H9 (cell line): ENCODE measurements around the gene TRAF3IP1. TPM values are rescaled to one million over a fixed set of nuclear protein-coding genes. Genes with fewer than 3 reads are reported as not detected.

Source experiments
- DNase-seq: peaks from one replicate; pipeline ENCODE4 v3.0.0-alpha.2; 2017
- H2AFZ ChIP-seq: one replicate; pipeline ENCODE4 v1.6.1; 2013; ENCODE audit warnings: mild to moderate bottlenecking, low read length, control low read depth, moderate library complexity
- H2AK5ac ChIP-seq: 2 replicates; pipeline ENCODE4 v1.6.1; 2013; ENCODE audit warnings: low read length, control low read depth, mixed read lengths; ENCODE audit not compliant: insufficient read length
- H2BK120ac ChIP-seq: one replicate; pipeline ENCODE4 v1.6.1; 2013; ENCODE audit warnings: low read depth, mild to moderate bottlenecking, low read length, control low read depth, inconsistent platforms; ENCODE audit not compliant: poor library complexity, severe bottlenecking
- H2BK12ac ChIP-seq: 2 replicates; pipeline ENCODE4 v1.6.1; 2013; ENCODE audit warnings: low read length, control low read depth, mixed read lengths, low read depth; ENCODE audit not compliant: insufficient read length
- H2BK15ac ChIP-seq: 2 replicates; pipeline ENCODE4 v1.6.1; 2013; ENCODE audit warnings: low read depth, low read length, control low read depth
- H2BK20ac ChIP-seq: one replicate; pipeline ENCODE4 v1.6.1; 2013; ENCODE audit warnings: low read depth, mild to moderate bottlenecking, low read length, control low read depth, inconsistent platforms; ENCODE audit not compliant: poor library complexity, severe bottlenecking
- H2BK5ac ChIP-seq: 2 replicates; pipeline ENCODE4 v1.6.1; 2013; ENCODE audit warnings: low read length, control low read depth, mixed read lengths; ENCODE audit not compliant: insufficient read length
- H3K14ac ChIP-seq: 2 replicates; pipeline ENCODE4 v1.6.1; 2013; ENCODE audit warnings: low read length, control low read depth; ENCODE audit not compliant: insufficient read depth
- H3K18ac ChIP-seq: 2 replicates; pipeline ENCODE4 v1.6.1; 2013; ENCODE audit warnings: low read depth, mild to moderate bottlenecking, mixed read lengths, low read length, control low read depth; ENCODE audit not compliant: insufficient read length
- H3K23ac ChIP-seq: 2 replicates; pipeline ENCODE4 v1.6.1; 2013; ENCODE audit warnings: low read length, control low read depth, mixed read lengths, low read depth; ENCODE audit not compliant: insufficient read length
- H3K23me2 ChIP-seq: 2 replicates; pipeline ENCODE4 v1.6.1; 2013; ENCODE audit warnings: low read depth, mild to moderate bottlenecking, mixed read lengths, low read length, control low read depth; ENCODE audit not compliant: insufficient read length, poor library complexity, severe bottlenecking
- H3K27ac ChIP-seq: 2 replicates; pipeline ENCODE4 v1.5.1; 2013; ENCODE audit warnings: low read length, control low read depth, mixed read lengths, low read depth; ENCODE audit not compliant: insufficient read length
- H3K27me3 ChIP-seq: 2 replicates; pipeline ENCODE4 v1.6.1; 2013; ENCODE audit warnings: low read length, control low read depth, inconsistent platforms; ENCODE audit not compliant: insufficient read depth
- H3K4ac ChIP-seq: 2 replicates; pipeline ENCODE4 v1.6.1; 2013; ENCODE audit warnings: low read depth, mild to moderate bottlenecking, control low read depth, inconsistent platforms, low read length, moderate library complexity
- H3K4me1 ChIP-seq: 2 replicates; pipeline ENCODE4 v1.6.1; 2013; ENCODE audit warnings: low read length, control low read depth, inconsistent platforms; ENCODE audit not compliant: insufficient read depth
- H3K4me2 ChIP-seq: 2 replicates; pipeline ENCODE4 v1.6.1; 2013; ENCODE audit warnings: low read length, control low read depth, mixed read lengths; ENCODE audit not compliant: insufficient read length, insufficient read depth
- H3K56ac ChIP-seq: 2 replicates; pipeline ENCODE4 v1.6.1; 2013; ENCODE audit warnings: low read depth, mild to moderate bottlenecking, mixed read lengths, low read length, control low read depth; ENCODE audit not compliant: insufficient read length
- H3K79me1 ChIP-seq: 2 replicates; pipeline ENCODE4 v1.6.1; 2013; ENCODE audit warnings: low read depth, mild to moderate bottlenecking, moderate library complexity, low read length, control low read depth, inconsistent platforms; ENCODE audit not compliant: insufficient read depth, poor library complexity, severe bottlenecking
- H3K79me2 ChIP-seq: 2 replicates; pipeline ENCODE4 v1.6.1; 2013; ENCODE audit warnings: low read length, control low read depth, inconsistent platforms; ENCODE audit not compliant: insufficient read depth
- H3K9ac ChIP-seq: 2 replicates; pipeline ENCODE4 v1.6.1; 2013; ENCODE audit warnings: low read length, control low read depth, mixed read lengths; ENCODE audit not compliant: insufficient read length; ENCODE audit errors: extremely low read depth
- H3K9me3 ChIP-seq: one replicate; pipeline ENCODE4 v1.6.1; 2013; ENCODE audit warnings: low read depth, low read length, inconsistent platforms; ENCODE audit not compliant: control insufficient read depth
- H3T11ph ChIP-seq: one replicate; pipeline ENCODE4 v1.6.1; 2013; ENCODE audit warnings: mild to moderate bottlenecking, low read length, control low read depth, inconsistent platforms
- H4K20me1 ChIP-seq: one replicate; pipeline ENCODE4 v1.6.1; 2013; ENCODE audit not compliant: control insufficient read depth, insufficient read length, insufficient read depth
- H4K5ac ChIP-seq: 2 replicates; pipeline ENCODE4 v1.6.1; 2013; ENCODE audit warnings: low read depth, mild to moderate bottlenecking, mixed read lengths, low read length, control low read depth; ENCODE audit not compliant: insufficient read length
- H4K8ac ChIP-seq: replicated peaks from 2 replicates; pipeline ENCODE4 v1.6.1; 2013; ENCODE audit warnings: low read length, control low read depth, mixed read lengths, low read depth; ENCODE audit not compliant: insufficient read length
- H4K91ac ChIP-seq: 2 replicates; pipeline ENCODE4 v1.6.1; 2013; ENCODE audit warnings: low read depth, mild to moderate bottlenecking, moderate library complexity, mixed read lengths, low read length, control low read depth; ENCODE audit not compliant: insufficient read length
- H3K27ac Mint-ChIP-seq, 3 experiments: 2 replicates in 2 of 3; 3 replicates in 1 of 3; pipeline ENCODE4 v1.8.0; 2020 to 2021; ENCODE audit warnings: mixed read lengths in 3 of 3, mild to moderate bottlenecking in 1 of 3, moderate library complexity in 1 of 3
- H3K27me3 Mint-ChIP-seq: 2 replicates; pipeline ENCODE4 v1.8.0; 2021; ENCODE audit warnings: low read depth, mild to moderate bottlenecking, moderate library complexity, mixed read lengths
- H3K36me3 Mint-ChIP-seq, 3 experiments: 2 replicates in 2 of 3; 3 replicates in 1 of 3; pipeline ENCODE4 v1.8.0; 2020 to 2021; ENCODE audit warnings: low read depth in 3 of 3, mixed read lengths in 3 of 3; ENCODE audit not compliant: insufficient read depth in 1 of 3
- H3K4me1 Mint-ChIP-seq, 2 experiments: 2 replicates each; pipeline ENCODE4 v1.8.0; 2020; ENCODE audit warnings: mixed read lengths in 2 of 2
- H3K4me3 Mint-ChIP-seq, 2 experiments: 2 replicates in 1 of 2; 3 replicates in 1 of 2; pipeline ENCODE4 v1.8.0; 2020 to 2021; ENCODE audit warnings: mild to moderate bottlenecking in 2 of 2, mixed read lengths in 2 of 2, moderate library complexity in 1 of 2
- H3K9me3 Mint-ChIP-seq, 2 experiments: 2 replicates in 1 of 2; 3 replicates in 1 of 2; pipeline ENCODE4 v1.8.0; 2020; ENCODE audit warnings: mild to moderate bottlenecking in 2 of 2, mixed read lengths in 2 of 2, moderate library complexity in 1 of 2
- CTCF ChIP-seq: fragments of 200-600 bp; sonication (generic); conservative IDR thresholded peaks from 3 replicates; pipeline ENCODE4 v1.8.0; 2021; ENCODE audit warnings: antibody characterized with exemption, mild to moderate bottlenecking
- WGBS: extraction: QIAGEN DNeasy Blood & Tissue Kit; methylation state at CpG from one replicate; pipeline ENCODE4 v1.1.7; 2013; ENCODE audit warnings: missing lambda C conversion rate, low lambda C conversion rate, mixed read lengths; ENCODE audit not compliant: insufficient read length; ENCODE audit errors: extremely low coverage; 5-methylcytosine and 5-hydroxymethylcytosine counted together
- total RNA-seq: library from RNA; stranded (reverse); gene quantifications from 2 replicates; pipeline ENCODE4 v1.2.1, GENCODE V29; 2021

Gene TRAF3IP1
- total RNA-seq, 1 experiment from 2014 or later, result 16.4 TPM

GRCh38 chr2:238423561-238424312 lies 103.4 kb downstream of the TRAF3IP1 start:
- H3K9me3 Mint-ChIP-seq, result no peaks in the 10 kb centered on the region
- no peak overlapping the region for H2BK120ac ChIP-seq
- no peaks in the 10 kb centered on the region; the same call in 1 of the 2 replicates for H3K4me1 ChIP-seq
- H3K4me2 ChIP-seq, result no peak overlapping the region
- no peak overlapping the region for H3K4ac ChIP-seq
- peaks cover 2% of the 10 kb centered on the region for H3K79me1 ChIP-seq
- peaks cover 40 to 43% of the 10 kb centered on the region in 2 experiments for H3K4me1 Mint-ChIP-seq
- H3K27ac ChIP-seq, result no peak overlapping the region
- no peak overlapping the region for H2BK12ac ChIP-seq
- peaks cover 15% of the 10 kb centered on the region; the same call in 1 of the 2 replicates for H3K79me2 ChIP-seq
- no peak overlapping the region for H2BK5ac ChIP-seq
- H4K91ac ChIP-seq, result no peak overlapping the region
- H3K27ac Mint-ChIP-seq, result no peak overlapping the region
- WGBS, result no CpG with 5 or more reads among the region's 9 CpGs
- H2AK5ac ChIP-seq, result no peak overlapping the region
- no peak overlapping the region for H2BK20ac ChIP-seq
- H4K5ac ChIP-seq, result no peak overlapping the region
- H3K36me3 Mint-ChIP-seq, result peaks cover 0 to 5% (median 2%) of the 10 kb centered on the region in 3 experiments; a peak in 1 of 7 replicates
- H4K8ac ChIP-seq, result no peak overlapping the region
- no peak overlapping the region for H3K18ac ChIP-seq
- DNase-seq, result no peak
- H3K9me3 ChIP-seq, result no peaks in the 10 kb centered on the region
- H2BK15ac ChIP-seq, result no peak overlapping the region; the same call in 1 of the 2 replicates
- no peak for TF ChIP-seq CTCF
- H3K23me2 ChIP-seq, result peaks cover 7% of the 10 kb centered on the region
- H3K4me3 Mint-ChIP-seq, result no peak overlapping the region
- no peaks in the 10 kb centered on the region for H4K20me1 ChIP-seq
- H3T11ph ChIP-seq, result no peak overlapping the region
- no peak overlapping the region for H2AFZ ChIP-seq
- no peaks in the 10 kb centered on the region for H3K27me3 ChIP-seq
- no peak overlapping the region for H3K9ac ChIP-seq
- H3K56ac ChIP-seq, result no peak overlapping the region
- no peaks in the 10 kb centered on the region; the same call in 1 of the 2 replicates for H3K27me3 Mint-ChIP-seq
- no peak overlapping the region for H3K23ac ChIP-seq
- H3K14ac ChIP-seq, result no peak overlapping the region
